ENCODE results near the gene THSD8.
A peak's percentile ranks its signal among the peaks of the same experiment; 100 is the strongest.

The THSD8 gene

DNA sequence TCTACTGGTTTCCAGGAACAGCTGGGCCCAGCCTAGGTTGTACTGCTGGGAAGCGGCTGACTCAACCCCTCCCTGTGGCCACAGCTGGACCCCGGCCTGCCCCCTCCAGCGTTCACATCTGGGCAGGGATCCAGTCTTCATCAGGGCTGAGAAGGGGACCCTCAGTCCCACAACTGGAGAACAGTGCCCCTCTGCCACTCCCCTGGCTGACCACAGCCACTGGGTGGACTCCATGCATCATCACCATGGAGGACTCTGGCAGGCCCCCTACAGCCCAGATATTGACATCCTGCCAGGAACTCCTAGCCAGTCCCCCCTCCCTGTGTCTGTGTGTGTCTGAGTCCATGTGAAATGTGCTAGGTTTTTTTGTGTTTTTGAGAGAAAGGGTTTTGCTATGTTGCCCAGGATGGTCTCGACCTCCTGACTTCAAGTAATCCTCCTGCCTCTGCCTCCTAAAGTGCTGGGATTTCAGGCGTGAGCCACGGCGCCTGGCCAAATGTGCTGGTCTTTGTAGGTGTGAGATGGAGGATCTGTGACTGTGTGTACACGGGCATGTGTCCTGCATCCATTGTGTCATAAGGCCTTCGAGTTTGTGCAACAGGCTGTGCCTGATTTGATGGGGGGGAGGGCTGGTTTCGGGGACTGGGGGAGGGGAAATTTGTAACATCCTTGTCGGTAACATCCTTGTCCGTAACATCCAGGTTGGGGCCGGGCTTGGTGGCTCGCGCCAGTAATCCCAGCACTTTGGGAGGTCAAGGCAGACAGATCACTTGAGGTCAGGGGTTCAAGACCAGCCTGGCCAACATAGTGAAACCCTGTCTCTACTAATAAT is 22.5 kb upstream of the THSD8 start:
- DNase-seq = peak; percentile 61

DNA sequence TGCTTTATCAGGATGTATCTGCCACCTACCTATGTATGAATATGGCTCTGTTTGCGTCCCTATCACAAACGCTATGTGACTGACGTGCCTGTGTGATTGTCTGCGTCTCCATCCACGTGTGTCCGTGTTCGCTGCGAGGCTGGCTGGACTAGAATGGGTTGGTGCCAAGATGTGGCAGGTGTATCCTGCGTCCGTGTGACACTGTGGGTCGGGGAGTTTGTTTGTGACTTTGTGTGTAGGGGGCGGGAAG is 19.8 kb upstream of the THSD8 start:
- peak; percentile 64 for DNase-seq

DNA sequence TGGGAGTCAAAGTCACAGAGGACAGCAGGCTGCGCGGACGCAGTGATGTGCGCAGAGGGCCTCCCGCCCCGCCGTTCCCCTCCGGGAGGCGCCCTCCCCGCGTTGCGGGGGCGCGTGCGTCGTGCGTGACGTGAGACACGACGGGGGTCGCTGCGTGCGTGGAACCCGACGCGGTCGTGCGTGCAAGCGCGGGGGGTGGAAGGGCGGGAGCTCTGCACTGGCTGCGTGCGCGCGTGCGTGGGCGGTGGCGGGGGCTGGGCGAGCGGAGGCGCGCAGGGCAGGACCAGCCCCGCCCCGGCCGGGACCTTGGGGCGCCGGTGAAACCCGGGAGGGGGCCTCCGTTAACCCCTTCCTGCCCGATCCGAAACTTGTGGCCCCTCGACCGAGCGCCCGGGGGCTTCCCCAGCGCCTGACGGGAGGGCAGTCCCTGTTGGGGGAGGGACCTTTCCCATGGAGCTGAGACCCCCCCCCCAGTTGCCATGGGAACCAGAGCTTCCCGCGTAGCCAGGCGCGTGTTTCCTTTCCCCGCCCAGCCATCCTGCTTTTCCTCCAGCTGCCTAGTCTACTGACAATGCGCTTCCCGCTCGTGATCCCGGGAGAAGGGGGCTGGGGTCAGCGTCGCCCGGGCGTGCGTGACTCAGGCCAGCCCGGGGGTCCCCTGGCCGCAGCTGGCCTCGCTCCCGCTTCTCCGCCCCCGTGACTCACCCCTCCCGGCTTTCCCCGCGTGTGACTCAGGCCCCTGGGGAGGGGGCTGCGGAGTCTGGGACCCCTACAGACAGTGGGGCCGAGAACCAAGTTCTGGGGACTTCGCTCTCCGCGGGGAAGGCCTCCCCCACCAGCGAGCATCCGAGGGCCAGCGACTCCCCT is 19.2 kb upstream of the THSD8 start:
- peak; percentile 66 for DNase-seq

DNA sequence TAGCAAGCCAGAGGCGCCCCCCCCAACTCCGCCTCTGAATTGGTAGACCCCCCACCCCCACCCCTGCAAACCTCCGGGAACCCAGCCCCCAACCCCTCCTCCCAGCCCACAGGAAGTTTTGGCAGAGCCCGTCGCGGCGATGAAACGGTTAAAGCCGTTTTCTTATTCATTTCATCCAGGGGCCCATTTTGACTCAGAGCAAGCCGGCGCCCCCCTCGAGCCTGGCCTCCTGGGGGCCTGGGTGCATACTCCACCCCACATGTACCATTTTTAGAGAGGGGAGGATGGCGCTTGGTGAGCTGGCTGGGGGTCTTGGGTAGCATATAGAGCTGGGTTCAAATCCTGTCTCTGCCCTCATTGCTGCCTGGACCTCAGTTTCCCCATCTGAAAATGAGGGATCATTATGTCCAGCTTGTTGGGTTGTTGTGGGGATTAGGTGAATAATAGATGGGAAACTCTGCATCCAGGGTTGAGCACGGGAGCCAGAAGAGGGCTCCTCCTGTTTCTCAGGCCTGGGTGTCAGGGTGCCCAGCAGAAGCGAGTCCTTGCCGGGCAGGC is 18.5 kb upstream of the THSD8 start:
- no peak for DNase-seq

DNA sequence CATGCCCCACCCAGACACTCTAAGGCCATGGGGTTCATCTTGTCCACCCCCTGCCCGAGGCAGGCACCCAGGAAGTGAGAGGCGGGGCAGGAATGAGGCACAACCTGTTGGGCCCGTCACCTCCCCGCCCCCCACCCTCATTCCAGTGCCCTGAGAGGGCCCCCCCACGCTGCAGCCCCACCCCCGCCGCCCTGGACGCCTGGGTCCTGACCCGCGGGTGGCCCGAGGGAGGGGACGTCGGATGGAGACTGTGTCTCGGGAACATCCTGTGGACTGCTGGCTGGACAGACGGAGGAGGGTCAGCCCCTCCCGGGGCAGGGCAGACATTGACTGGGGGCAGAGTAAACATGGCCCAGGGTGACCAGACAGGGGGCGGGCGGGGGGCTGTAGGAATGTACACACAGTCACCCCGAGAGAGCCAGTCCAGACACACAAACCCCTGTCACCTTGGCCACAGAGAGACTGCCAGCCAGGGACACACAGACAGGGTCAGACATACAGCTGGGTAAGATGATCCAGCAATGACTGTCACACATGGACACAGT is 17.9 kb upstream of the THSD8 start:
- no peak for DNase-seq

DNA sequence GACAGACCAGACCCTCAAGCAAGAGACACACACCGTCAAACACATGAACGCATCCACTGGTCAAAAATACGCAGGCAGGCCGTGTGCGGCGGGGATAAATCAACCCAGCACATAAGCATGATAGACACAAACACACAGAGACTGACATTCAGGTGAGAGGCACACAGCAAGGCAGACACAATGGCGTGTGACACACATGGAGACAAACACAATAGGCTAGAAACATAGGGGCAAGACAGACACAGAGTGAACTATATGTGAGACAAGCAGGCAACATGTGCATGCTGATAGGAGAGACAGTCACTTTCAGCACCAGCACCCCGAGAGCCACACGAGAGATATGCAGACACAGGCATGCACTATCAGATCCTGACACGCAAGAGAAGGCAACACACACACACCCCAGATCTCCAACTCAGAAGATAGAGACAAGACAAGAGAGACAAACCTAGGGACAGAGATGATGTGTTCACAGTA is 17.4 kb upstream of the THSD8 start:
- DNase-seq = no peak

DNA sequence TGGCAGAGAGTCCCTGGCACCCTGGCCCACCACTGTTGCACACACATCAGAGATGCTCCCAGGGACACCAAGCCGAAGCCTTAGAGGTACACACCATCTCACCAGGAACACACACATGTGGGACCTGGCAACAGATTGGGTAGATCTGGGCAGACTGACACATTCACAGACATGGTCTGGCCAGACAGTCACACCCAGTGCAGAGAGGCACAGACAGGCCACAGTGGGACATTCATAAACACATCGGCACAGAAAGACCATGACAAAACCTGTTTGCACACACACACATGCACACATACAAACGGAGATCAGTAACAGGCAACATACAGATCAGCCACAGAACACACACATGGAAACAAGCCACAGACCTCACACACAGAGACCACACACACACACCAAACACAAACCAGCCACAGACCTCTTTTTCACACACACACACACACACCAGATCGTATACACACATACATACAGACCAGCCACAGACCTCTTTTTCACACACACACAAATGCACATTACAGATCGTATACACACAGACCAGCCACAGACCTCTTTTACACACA is 16.9 kb upstream of the THSD8 start:
- no peak for DNase-seq

DNA sequence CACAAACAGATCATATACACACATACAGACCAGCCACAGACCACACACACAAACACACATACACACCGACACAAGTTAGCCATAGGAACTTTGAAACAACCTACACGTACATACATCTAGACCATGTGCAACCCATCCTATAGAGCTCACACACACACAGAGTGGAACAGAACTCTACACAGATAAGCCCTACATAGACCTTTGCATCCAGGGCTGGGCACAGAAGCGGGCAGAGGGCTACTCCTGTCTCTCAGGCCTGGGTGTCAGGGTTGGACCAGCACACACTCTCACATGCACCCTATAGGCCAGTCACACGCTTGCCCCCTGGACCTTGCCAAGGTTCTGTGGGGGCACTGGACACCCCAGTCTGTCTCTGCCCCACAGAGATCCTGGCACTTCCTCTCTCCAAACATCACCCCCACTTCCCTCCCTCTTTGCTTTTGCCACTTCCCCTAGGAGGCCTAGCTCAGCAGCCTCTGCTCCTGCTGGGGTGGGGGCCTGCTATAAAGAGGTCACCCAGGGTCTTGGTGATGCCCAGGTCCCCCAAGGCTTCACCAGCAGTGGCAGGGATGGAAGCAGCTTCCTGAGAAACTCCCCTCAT is 16.3 kb upstream of the THSD8 start:
- no peak for DNase-seq

DNA sequence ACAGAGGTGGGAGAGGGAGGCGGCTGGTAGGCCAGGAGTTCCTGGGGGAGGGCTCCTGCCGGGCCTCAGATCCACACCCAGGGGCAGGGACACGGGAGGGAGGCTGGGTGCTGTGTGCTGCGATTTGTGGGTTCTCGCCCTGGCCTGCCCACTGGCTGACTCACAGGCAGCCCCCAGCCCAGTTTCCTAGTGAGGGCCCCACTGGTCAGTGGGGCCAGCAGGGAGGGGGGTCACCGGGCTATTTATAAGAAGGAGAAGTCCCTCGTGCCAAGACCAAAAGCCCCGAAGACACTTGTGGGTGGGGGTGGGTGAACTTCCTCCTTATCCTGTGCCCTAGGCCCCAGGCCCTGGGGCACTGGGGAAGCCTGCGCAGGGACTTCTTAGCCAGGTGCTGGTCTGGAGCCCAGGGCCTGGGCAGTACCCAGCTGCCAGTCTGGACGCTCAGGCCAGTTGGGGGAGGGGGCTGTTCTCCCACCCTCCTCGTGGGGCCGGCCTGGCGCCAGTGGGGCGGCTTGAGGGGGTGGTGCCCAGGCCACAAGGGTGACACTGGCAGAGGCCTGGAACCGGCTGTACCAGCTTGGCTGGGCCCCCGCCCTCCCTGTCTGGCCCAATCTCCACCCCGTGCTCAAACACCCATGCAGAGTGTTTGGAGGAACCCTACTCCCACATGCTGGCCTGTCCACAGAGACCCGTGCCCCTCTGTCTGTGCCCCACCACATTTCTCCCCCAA is 15.6 kb upstream of the THSD8 start:
- DNase-seq = no peak

DNA sequence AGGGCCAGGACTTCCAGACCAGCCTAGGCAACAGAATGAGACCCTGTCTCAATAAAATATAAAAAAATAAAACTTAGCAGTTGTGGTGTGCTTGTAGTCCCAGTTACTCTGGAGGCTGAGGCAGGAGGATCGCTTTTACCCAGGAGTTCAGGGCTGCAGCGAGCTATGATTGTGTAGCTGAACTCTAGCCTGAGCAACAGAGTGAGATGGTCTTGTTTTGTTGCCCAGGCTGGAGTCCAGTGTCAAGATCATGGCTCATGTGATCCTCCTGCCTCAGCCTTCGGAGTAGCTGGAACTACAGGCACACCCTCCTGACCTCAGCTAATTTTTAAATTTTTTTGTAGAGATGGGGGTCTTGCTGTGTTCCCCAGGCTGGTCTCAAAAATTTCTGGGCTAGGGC is 14.9 kb upstream of the THSD8 start:
- no peak for DNase-seq

DNA sequence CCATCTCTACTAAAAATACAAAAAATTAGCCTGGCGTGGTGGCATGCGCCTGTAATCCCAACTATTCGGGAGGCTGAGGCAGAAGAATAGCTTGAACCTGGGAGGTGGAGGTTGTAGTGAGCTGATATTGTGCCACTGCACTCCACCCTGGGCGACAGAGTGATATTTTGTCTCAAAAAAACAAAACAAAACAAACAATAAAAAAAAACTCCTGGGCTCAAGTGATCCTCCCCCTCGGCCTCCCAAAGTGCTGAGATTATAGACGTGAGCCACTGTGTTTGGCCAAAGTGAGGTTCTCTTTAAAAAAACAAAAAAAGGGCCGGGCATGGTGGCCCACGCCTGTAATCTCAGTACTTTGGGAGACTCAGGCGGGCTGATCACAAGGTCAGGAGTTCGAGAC is 14.4 kb upstream of the THSD8 start:
- no peak for DNase-seq

DNA sequence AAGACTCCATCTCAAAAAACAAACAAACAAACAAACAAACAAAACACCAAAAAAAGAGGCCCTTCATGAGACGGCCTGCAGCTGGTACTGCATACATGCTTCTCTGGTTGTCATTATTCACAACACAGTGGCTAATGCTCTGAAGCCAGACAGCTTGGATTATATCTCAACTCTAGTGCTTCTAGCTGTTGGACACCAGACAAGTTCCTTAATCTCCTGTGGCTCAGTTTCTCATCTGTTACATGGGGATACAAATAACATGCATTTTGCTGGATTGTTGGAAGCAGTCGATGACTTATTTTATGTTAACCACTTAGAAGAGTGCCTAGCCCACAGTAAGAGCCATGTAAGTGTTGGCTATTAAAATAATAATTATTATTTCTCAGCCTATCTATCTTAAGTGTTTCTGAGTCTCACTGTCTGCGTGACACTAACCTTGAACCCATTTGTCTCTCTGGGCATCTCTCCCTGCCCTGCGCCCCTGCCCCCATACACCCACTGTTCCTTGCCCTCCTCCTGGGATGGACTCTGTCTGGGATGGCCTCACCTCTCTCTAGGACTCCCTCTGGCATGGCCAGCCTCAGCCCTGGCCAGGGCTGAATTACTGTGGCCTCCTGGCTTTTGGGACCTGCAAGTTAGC is 13.7 kb upstream of the THSD8 start:
- DNase-seq = peak; percentile 43

DNA sequence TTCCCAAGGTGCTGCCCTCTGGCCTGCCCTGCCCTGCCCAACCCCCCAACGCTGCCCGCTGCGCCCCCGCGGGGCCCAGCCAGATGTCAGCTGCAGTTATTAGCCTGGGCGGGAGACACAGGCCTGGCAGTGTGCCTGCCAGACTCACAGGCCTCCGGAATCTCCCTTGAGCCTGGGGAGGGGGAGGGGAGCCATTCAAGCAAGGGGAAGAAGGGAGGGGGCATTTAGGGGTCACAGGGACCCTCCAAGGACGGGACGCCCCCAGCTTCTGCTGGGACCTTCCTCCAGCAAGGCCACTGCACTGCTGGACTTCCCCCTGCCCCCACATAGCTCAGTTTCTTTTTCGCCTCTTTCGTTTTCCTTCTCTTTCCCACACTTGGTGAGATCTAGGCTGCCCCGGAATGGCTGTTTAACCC is 13.2 kb upstream of the THSD8 start:
- peak; percentile 72 for DNase-seq

DNA sequence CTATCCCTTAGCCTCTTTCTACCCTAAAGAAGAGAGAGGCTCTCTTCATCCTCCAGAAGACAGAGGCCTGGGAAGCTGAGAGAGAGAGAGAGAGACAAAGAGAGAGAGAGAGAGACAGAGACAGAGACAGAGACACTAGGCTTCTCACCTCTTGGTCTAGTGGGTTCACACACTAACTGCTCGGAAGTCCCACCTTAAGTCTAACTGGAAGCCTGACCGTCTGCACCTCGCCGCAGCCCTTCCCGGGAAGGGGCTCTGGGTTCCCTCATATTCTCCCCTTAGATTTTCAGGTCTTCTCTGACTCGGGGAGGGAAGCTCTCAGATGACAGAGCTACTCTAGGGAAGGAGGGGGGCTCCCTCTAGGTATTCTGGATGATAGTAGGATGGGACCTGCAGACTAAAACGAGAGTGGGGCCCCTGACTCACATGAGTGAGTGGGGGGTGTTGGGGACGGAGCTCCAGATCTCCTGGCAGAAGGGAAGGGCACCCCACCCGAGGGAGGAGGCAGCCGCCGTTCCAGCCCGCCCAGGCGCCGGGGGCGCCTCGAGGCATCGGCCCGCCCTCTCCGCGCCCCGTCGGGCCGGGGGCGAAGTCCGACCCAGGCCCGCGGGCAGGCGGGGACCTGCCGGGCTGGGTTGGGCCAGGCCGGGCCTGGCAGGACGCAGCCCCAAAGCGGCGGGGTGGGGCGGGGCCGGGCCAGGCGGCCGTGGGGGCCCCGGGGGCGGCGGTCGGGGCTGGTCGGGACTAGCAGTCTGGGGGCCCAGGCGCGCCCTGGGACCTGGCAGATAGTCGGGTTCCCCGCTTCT is 12.6 kb upstream of the THSD8 start:
- peak; percentile 46 for DNase-seq

DNA sequence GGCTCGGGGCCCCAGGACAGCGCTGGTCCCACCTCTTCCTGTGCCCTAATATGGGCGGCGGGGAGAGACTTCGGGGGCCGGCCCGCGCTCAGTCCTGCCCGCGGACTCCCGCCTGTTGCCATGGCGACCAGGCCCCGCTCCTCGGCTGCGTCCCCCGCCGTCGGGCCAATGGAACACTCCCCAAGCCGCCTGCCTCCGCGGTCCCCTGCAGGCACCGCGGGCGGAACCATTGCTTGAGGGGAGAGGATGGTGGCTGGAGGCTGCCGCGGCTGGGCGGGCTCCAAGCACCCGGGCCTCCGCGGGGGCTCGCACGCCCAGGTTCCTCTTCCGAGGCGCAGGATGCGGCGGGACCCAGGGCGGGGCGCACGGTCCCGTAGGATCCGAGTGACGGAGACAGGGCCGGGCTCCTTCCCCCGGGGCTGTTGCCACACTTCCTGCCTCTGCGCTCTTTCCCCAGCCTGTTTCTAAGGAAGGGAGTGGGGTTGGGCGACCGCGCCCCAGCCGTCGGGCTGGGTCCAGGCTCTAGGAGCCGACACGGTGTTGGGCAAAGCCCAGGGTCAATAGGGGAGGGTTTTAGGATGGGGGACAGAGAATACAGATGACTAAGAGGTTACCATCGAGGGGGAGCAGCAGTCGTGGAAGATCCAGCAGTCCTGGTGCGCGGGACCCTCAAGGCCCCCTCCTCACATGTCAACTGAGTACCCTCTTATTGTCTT is 11.8 kb upstream of the THSD8 start:
- peak; percentile 94 for DNase-seq

DNA sequence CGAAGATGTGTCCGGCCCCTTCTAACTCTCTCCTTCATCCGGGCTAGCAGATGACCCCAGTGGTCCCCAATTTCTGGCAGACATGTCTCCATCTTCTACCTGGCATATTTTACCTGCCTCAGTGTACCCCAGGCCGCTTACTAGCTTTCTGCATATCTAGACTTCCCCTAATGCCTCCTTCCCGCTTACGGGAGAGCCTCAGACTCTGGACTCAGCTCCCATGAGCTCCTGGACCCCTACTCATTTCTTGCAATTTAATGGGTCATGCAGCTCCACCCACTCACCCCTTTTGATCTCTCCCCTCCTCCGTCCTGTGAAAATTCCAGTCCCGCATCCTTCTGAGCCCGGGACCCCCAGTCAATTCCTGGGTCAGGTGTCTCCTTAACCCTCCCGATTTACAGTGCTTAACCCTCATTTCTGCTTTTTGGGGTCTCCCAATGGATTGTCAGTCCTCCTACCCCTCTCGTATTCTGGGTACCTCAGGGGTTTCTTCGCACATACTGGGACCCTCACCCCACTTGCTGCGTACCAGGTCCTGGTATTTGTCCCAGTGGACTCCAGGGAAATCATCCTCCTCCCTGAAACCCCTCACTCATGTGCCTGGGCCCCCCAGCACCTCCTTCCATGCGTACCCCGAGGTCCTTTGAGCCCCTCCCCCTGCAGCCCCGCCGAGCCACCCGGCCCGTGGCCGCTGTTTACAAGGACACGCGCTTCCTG is 11.1 kb upstream of the THSD8 start:
- DNase-seq = peak; percentile 32

DNA sequence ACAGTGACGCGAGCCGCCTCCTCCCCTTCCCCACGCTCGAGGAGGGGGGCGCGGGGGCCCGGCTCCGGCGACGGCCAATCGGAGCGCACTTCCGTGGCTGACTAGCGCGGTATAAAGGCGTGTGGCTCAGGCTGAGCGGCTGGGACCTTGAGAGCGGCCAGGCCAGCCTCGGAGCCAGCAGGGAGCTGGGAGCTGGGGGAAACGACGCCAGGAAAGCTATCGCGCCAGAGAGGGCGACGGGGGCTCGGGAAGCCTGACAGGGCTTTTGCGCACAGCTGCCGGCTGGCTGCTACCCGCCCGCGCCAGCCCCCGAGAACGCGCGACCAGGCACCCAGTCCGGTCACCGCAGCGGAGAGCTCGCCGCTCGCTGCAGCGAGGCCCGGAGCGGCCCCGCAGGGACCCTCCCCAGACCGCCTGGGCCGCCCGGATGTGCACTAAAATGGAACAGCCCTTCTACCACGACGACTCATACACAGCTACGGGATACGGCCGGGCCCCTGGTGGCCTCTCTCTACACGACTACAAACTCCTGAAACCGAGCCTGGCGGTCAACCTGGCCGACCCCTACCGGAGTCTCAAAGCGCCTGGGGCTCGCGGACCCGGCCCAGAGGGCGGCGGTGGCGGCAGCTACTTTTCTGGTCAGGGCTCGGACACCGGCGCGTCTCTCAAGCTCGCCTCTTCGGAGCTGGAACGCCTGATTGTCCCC is 10.4 kb upstream of the THSD8 start, which contains the start of gene JUNB:
Gene JUNB, plus strand, starts transcription at position 142 of the 706 bp plus-strand sequence. Its CDS starts 286 bp downstream, at position 428.
- peak; percentile 90 for DNase-seq

DNA sequence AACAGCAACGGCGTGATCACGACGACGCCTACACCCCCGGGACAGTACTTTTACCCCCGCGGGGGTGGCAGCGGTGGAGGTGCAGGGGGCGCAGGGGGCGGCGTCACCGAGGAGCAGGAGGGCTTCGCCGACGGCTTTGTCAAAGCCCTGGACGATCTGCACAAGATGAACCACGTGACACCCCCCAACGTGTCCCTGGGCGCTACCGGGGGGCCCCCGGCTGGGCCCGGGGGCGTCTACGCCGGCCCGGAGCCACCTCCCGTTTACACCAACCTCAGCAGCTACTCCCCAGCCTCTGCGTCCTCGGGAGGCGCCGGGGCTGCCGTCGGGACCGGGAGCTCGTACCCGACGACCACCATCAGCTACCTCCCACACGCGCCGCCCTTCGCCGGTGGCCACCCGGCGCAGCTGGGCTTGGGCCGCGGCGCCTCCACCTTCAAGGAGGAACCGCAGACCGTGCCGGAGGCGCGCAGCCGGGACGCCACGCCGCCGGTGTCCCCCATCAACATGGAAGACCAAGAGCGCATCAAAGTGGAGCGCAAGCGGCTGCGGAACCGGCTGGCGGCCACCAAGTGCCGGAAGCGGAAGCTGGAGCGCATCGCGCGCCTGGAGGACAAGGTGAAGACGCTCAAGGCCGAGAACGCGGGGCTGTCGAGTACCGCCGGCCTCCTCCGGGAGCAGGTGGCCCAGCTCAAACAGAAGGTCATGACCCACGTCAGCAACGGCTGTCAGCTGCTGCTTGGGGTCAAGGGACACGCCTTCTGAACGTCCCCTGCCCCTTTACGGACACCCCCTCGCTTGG is 9.6 kb upstream of the THSD8 start:
- DNase-seq = peak; percentile 80
